HG03280 (cell line): ENCODE measurements around the gene DENND1A.

Experiments
- ATAC-seq: cut with Tn5 transposase; IDR thresholded peaks from one replicate; pipeline ENCODE4 v1.9.1; 2021; ENCODE audit warnings: mild to moderate bottlenecking, moderate library complexity; ENCODE audit not compliant: unreplicated experiment

The DENND1A gene

DNA sequence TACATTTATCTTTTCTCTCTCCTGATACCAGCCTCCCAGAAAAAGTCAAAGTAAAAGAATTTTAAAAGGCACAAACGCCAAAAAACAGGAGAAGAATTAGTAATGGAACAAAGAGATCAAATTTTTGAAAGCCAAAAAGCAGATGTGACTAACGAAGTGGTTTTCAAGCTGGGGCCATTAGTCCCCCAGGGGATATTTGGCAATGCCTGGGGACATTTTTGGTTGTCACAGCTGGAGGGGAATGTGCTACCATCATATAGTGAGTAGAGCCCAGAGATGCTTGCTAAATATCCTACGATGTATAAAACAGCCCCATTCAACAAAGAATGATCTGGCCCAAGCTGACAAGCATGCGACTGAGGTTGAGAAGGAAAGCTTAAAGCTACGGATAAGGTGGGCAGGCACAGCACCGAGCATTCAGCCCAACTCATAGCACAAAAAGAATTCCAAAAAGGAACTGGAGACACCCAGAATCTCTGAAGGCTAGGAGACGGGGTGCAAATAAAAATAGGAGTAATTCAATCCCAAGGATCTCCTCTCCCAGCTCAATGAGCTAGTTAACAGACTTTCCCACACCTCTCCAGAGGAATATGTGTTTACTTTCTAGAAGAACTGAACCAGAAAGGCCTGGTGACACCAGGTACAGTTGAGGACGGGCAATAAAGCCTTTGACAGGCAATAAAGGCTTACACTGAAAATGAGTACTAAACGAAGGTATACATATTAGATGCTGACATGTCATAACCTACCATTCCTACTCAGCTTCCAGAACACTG lies 269.0 kb downstream of the DENND1A start:
- ATAC-seq: no peak

- no peak for ATAC-seq
These were observed 270.6 kb downstream of the DENND1A start for GRCh38 chr9:123659358-123659757.

DNA sequence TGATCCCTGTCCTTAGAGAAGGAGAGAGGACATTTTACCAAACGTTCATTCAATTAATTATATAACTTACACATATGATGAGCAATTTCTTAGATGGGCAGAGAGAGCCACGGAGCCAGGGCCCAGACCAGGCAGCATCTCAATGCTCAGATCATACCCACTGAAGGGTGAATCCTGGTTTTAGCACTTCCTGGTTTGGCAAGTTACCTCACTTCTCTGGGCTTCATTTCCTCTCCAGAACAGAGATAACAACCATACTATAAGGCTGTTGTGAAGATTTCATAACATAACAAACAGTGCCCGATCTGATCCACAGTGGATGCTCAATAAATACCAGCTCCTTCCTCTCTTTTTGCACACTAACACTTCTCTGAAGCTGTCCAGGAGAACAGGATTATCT lies 271.1 kb downstream of the DENND1A start:
- no peak for ATAC-seq

DNA sequence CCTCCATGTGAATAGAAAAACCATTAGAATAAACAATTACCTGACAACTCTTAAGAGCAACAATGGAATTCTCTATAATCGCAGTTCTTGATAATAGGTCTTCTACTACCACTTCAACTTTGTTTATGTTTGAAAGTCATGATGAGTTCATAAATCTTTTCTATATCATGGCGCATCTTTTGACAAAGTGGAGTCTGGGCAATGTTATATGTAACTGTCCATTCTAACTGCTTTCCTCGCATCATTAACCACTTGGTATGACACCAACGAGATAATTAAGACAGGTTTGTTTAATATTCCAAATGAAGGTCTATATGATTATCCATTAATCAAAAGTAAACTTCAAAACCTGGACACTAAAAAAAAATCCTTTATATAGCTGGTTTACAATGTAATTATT lies 272.0 kb downstream of the DENND1A start:
- ATAC-seq: no peak

DNA sequence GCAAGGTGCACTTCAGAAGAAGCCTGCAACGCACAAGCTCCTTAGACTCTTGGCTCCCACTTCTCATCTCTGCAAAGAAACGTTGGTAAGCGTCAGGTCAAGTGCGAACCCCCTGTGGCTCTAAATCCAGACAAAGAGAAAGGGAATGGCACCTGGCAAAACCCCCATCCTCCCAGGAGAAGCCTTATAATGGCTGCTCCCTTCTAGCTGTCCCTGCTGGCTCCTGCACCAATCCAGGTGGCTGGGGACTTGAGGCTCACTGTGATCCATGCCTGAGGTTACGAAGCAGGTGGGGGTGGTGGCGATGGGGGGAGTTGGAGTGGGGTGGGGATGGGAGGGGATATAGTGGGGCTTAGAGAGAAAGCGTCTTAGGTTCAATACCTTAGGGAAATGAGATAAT lies 272.8 kb downstream of the DENND1A start:
- ATAC-seq: no peak

DNA sequence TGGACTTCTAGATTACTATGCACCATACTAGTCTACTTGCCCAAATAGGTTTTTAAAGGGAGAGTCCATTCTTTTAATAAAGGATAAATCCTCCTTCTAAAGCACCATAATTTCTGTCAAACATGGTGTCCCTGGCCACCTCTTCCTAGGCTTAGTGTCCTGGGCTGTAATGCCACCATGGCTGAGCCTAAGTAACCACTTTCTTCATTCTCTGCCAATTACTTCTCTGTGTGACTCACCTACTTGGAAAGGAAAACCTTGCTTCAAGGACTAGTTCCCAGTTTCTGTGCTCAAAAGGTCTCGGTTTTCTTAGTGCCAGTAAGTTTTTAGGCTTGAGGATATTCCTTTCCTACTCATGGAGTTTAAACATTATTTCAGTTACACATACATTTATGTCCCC lies 273.4 kb downstream of the DENND1A start:
- ATAC-seq: no peak

- no peak for ATAC-seq
These were observed 274.1 kb downstream of the DENND1A start for GRCh38 chr9:123655681-123656423.

DNA sequence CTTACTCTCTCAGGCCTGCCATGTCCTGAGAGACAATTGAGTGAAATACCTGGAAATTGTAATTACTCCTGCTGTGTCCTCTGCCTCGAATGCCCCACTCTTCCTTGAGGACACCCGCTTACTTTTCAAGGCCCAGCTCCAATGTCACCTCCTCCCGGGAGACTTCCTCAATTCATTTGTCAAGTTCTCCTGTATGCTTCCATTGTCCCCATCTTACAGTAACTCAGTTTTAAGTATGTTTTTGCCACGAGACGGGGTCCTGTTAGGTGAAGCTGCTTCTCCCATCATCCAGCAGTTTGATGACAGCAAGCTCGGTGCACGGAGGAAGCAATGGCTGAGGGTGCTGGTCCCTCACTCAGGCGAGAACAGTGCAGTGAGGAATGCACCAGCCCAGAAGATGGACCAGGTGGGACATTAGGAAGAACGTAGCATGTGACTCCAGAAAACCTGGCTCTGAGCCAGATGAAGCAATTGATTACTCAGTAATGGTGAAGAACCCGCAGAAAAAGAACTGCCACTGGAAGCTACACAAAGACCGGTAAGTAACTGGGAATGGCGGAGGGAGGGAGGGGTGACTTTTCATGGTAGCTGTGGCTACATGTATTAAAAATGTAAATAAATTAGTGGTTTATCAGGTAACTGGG lies 274.8 kb downstream of the DENND1A start:
- ATAC-seq: no peak

DNA sequence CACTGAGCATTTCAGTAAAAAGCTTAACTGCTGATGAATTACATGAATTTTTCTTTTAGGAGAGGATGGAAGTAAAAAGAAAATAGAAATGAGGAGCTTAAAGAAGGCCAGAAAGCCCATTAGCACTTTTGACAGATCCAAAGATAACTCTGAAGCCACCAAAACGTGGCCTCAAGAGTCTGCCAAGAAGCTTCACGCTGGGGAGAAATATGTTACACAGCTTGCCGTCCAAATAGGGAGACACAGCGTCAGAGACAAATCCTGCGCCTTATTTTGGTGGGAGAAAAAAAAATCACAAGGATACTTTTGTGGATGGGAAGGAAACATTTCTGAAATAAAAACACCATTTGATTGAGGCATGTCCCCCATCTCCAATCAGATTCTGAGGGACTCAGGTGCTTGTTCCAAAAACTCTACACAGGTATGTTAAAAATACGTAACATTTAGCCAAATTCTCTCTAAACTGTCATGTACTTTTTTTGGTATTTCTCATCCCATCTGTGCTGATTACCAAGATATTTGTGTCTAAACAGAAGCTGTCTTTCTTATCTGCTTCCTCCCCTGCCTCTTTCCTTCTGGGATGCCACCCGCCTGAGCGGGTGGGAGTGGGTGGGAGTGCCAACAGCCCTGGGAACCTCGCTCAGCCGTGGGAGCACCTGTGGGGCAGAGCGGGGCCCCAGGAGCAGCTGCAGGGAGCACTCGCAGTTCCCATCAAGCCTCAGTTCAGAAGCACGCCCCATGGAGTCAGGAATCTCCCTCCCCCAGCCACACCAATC lies 275.5 kb downstream of the DENND1A start:
- no peak for ATAC-seq

DNA sequence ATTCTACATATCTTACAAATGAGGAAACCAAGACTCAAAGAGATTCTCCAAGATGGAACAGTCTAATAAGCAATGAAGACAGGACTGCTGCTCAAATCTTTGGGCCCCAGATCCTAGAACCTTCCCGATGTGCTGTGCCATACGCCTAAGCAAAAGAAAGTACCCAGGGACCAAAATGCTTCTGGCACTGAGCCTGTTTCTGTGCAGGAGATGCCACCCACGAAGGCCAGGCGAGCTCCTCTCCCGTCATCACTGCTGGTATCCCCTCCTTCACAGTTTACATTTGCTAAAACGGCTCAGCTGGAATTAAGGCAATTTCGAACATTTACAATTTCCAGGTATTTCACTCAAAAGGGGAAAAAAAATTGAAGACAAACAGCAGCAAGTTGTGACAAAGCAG lies 277.5 kb downstream of the DENND1A start:
- no peak for ATAC-seq

DNA sequence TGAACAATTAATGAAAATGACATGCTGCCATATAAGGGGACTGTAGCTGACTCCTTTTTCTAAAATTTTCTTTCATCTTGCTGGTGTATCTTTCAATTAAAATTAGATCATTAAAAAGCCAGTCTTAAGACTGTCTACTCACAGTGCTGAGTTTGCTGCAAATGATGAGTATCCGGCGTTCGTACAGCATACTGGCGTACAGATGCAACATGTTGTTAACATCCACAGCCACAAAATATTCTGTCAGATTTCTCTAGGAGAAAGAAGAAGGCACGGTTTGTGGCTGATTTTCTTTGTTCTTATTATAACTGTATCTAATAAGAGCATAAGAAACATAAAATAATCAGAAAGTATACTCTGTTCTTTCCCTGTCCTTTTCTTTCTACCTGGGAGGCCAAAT lies 278.1 kb downstream of the DENND1A start:
- ATAC-seq: no peak

DNA sequence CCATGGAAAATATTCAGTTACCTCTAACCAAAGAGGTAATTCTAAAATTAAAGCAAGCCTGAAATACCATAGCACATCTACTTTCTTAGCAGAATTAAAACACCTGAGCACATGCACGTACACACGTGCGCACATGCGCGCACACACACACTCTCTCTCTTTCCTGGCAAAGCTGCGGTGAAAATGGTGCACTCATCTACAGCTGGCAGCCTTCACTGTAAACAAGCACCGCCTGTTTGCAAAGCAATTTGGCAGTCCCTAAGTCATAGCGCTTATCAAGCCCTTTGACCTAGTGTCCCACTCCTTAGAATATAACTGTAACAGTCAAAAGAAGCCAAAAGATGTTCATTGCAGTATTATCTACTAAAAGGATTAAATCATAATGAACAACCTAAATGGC lies 278.7 kb downstream of the DENND1A start:
- ATAC-seq: no peak

GRCh38 chr9:123649909-123650308 lies 280.0 kb downstream of the DENND1A start:
- ATAC-seq: no peak

- no peak for ATAC-seq
These were observed 282.8 kb downstream of the DENND1A start for GRCh38 chr9:123647145-123647544.

- no peak for ATAC-seq
These were observed 284.2 kb downstream of the DENND1A start for GRCh38 chr9:123645762-123646161.

GRCh38 chr9:123645126-123645525 lies 284.8 kb downstream of the DENND1A start:
- ATAC-seq: no peak

GRCh38 chr9:123643518-123643917 lies 286.4 kb downstream of the DENND1A start:
- ATAC-seq: no peak

DNA sequence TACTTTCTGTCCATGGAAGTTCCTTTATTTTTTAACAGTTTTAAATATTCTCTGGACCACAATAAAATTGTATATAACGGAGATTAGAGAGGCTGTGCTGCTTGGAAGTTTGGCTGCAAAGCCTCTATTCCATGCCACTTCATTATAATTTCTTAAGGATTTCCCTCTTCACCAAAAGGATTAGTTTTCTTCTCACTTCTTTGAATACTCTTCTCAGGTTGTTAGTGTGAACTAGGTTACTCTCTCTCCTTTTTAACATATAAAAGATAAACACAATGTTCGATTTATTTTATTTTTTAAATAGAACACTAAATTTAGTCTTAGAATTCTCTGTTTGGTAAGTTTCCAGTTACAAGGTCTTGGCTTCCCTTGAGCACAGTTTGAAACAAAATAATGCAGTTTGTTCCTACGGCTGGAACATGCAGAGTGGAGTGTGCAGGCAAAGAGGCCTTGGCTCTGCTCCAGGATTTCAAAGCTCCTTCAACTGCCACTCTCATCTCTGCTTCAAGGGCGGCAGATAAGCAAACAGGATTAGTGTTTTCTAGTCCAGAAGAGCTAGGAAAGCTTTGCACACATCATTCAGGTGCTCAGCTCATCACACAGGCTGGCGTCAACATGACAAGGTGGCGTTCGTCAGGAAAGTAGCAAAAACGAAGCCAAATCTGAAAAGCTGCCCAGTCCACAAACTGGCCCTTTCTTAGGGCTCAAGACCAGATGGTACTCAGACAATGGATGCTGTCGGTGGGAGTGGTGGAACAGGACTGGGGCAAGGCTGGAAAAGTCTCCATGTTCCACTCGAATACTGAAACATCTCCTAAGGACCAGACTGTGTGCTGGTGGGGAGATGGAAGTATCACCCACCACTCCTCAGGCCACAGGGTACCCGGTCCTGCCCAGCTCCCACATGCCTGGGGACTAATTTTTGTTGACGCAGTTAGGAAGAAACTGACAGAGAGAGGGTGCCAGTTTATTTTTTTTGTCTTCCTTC lies 287.3 kb downstream of the DENND1A start:
- no peak for ATAC-seq

DNA sequence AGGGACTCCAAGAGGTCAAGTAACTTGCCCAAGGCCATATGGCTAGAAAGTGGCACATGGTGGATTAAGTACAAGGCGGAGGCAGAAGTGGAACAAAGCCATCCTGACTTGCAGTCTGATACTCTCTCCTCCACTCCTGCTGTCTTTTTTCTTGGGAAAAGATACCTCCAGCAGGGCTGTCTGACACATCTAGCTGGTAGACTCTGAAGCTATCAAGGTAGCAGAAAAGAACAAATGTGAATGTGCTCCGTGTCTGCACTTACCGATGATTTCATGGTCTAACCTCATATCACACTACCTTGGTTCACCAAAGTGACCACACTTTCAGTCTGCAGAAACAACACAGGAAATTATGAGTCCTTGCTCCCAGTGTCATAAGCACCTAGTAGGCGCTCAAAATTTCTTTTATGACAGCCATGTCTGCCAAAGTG lies 289.1 kb downstream of the DENND1A start:
- ATAC-seq: no peak

DNA sequence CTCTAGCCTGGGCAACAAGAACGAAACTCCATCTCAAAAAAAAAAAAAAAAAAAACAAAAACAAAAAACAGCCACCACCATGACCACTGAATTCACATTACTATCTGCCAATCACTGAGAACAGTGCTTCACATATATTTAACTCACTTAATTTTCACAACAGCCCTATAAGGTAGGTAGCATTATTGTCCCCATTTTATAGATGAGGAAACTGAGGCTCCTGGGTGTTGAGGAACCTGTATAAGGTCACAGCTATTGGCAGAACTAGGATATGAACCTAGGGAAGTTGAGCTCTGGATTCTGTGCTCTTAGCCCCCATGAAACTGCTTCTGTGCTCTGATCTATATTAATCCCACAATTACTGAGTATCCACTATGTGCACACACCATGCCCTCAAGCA lies 290.2 kb downstream of the DENND1A start:
- no peak for ATAC-seq
